Stimulated activated naive CD8-positive, alpha-beta T cell treated with anti-CD3 and anti-CD28 coated beads, Interleukin-15, amount 100 ng/mL, for 72 hours (primary cell): ENCODE measurements around the gene DDAH1.

ENCODE experiments used
- ATAC-seq: fragments of 150-1000 bp; cut with Tn5 transposase; 2 replicates; pipeline ENCODE4 v1.10.0; 2021; ENCODE audit warnings: mild to moderate bottlenecking, moderate library complexity
- DNase-seq, 2 donors: peaks; one replicate each; pipeline ENCODE4 v3.0.0; 2021 to 2022
- H3K27ac Mint-ChIP-seq, 2 donors: one replicate each; pipeline ENCODE4 v1.8.0; 2022; ENCODE audit warnings: mild to moderate bottlenecking in 2 of 2, mixed read lengths in 2 of 2, moderate library complexity in 2 of 2
- H3K27me3 Mint-ChIP-seq: one replicate; pipeline ENCODE4 v1.8.0; 2022; ENCODE audit warnings: mixed read lengths
- H3K4me1 Mint-ChIP-seq: one replicate; pipeline ENCODE4 v1.8.0; 2022; ENCODE audit warnings: mild to moderate bottlenecking, mixed read lengths
- H3K4me3 Mint-ChIP-seq, 2 donors: one replicate each; pipeline ENCODE4 v1.8.0; 2022; ENCODE audit warnings: mild to moderate bottlenecking in 2 of 2, mixed read lengths in 2 of 2, moderate library complexity in 1 of 2
- H3K9me3 Mint-ChIP-seq, 2 donors: one replicate each; pipeline ENCODE4 v1.8.0; 2022; ENCODE audit warnings: mixed read lengths in 2 of 2

The DDAH1 gene

GRCh38 chr1:85460555-85461088, 4.3 kb downstream of the DDAH1 start:
- Mint-ChIP-seq H3K4me3 (no peak overlapping the region), H3K9me3 (no peaks in the 10 kb centered on the region), H3K27me3 (peaks cover 59% of the 10 kb centered on the region), H3K27ac (no peak overlapping the region), H3K4me1 (peaks cover 11% of the 10 kb centered on the region)
- no peak for ATAC-seq
- DNase-seq: no peak

GRCh38 chr1:85459290-85459689, 5.7 kb downstream of the DDAH1 start:
- no peaks in the 10 kb centered on the region for H3K9me3 Mint-ChIP-seq
- no peak overlapping the region for H3K4me3 Mint-ChIP-seq
- H3K27ac Mint-ChIP-seq: no peak overlapping the region
- peaks cover 6% of the 10 kb centered on the region for H3K4me1 Mint-ChIP-seq
- DNase-seq (no peak), ATAC-seq (no peak)
- peaks cover 50% of the 10 kb centered on the region for H3K27me3 Mint-ChIP-seq

- ATAC-seq: no peak
- no peak for DNase-seq
- no peak overlapping the region for H3K27ac Mint-ChIP-seq
- no peaks in the 10 kb centered on the region for H3K9me3 Mint-ChIP-seq
- H3K27me3 Mint-ChIP-seq: peaks cover 17% of the 10 kb centered on the region
- no peaks in the 10 kb centered on the region for H3K4me1 Mint-ChIP-seq
- no peak overlapping the region for H3K4me3 Mint-ChIP-seq
These were observed 10.7 kb downstream of the DDAH1 start for GRCh38 chr1:85454214-85454613.

GRCh38 chr1:85453640-85454194, 11.2 kb downstream of the DDAH1 start:
- Mint-ChIP-seq H3K4me3 (no peak overlapping the region), H3K4me1 (no peaks in the 10 kb centered on the region), H3K9me3 (no peaks in the 10 kb centered on the region), H3K27me3 (peaks cover 15% of the 10 kb centered on the region), H3K27ac (no peak overlapping the region)
- ATAC-seq: no peak
- no peak for DNase-seq

- Mint-ChIP-seq H3K9me3 (no peaks in the 10 kb centered on the region), H3K27me3 (peaks cover 15% of the 10 kb centered on the region), H3K27ac (no peak overlapping the region), H3K4me1 (no peaks in the 10 kb centered on the region), H3K4me3 (no peak overlapping the region)
- DNase-seq: no peak
- ATAC-seq: no peak
These were observed 12.0 kb downstream of the DDAH1 start for GRCh38 chr1:85452948-85453347.

- H3K4me1 Mint-ChIP-seq: no peaks in the 10 kb centered on the region
- no peak overlapping the region for H3K4me3 Mint-ChIP-seq
- ATAC-seq (no peak), DNase-seq (no peak)
- H3K9me3 Mint-ChIP-seq: no peaks in the 10 kb centered on the region
- no peak overlapping the region for H3K27ac Mint-ChIP-seq
- peaks cover 15% of the 10 kb centered on the region for H3K27me3 Mint-ChIP-seq
These were observed 13.6 kb downstream of the DDAH1 start for GRCh38 chr1:85451236-85451830.

- ATAC-seq: no peak
These were observed 14.1 kb downstream of the DDAH1 start for GRCh38 chr1:85450832-85451231.

GRCh38 chr1:85449356-85449755, 15.6 kb downstream of the DDAH1 start:
- H3K4me1 Mint-ChIP-seq: no peaks in the 10 kb centered on the region

More at GRCh38 chr1:85450832-85451231, 14.1 kb downstream of the DDAH1 start:
- no peak overlapping the region for H3K27ac Mint-ChIP-seq
- no peak overlapping the region for H3K4me3 Mint-ChIP-seq
- no peaks in the 10 kb centered on the region for H3K9me3 Mint-ChIP-seq
- H3K27me3 Mint-ChIP-seq: peaks cover 10% of the 10 kb centered on the region
- H3K4me1 Mint-ChIP-seq: no peaks in the 10 kb centered on the region
- no peak for DNase-seq

GRCh38 chr1:85448358-85448757, 16.6 kb downstream of the DDAH1 start:
- DNase-seq: no peak
- no peaks in the 10 kb centered on the region for H3K4me1 Mint-ChIP-seq

More at GRCh38 chr1:85449356-85449755, 15.6 kb downstream of the DDAH1 start:
- no peaks in the 10 kb centered on the region for H3K9me3 Mint-ChIP-seq
- H3K27me3 Mint-ChIP-seq: peaks cover 8% of the 10 kb centered on the region
- ATAC-seq (no peak), DNase-seq (no peak)
- H3K27ac Mint-ChIP-seq: no peak overlapping the region
- no peak overlapping the region for H3K4me3 Mint-ChIP-seq

GRCh38 chr1:85447006-85447943, 17.7 kb downstream of the DDAH1 start:
- no peak overlapping the region for H3K4me3 Mint-ChIP-seq
- DNase-seq (no peak), ATAC-seq (no peak)
- H3K27ac Mint-ChIP-seq: no peak overlapping the region
- peaks cover 0 to 4% of the 10 kb centered on the region in 2 donors for H3K9me3 Mint-ChIP-seq
- H3K27me3 Mint-ChIP-seq: peaks cover 8% of the 10 kb centered on the region
- H3K4me1 Mint-ChIP-seq: no peaks in the 10 kb centered on the region

More at GRCh38 chr1:85448358-85448757, 16.6 kb downstream of the DDAH1 start:
- ATAC-seq: no peak
- Mint-ChIP-seq H3K4me3 (no peak overlapping the region), H3K9me3 (peaks cover 0 to 4% of the 10 kb centered on the region in 2 donors), H3K27ac (no peak overlapping the region), H3K27me3 (peaks cover 8% of the 10 kb centered on the region)

- H3K4me1 Mint-ChIP-seq: no peaks in the 10 kb centered on the region
- peaks cover 8% of the 10 kb centered on the region for H3K27me3 Mint-ChIP-seq
- H3K9me3 Mint-ChIP-seq: peaks cover 0 to 4% of the 10 kb centered on the region in 2 donors
- no peak for DNase-seq
- no peak overlapping the region for H3K27ac Mint-ChIP-seq
- no peak for ATAC-seq
- H3K4me3 Mint-ChIP-seq: no peak overlapping the region
These were observed 19.1 kb downstream of the DDAH1 start for GRCh38 chr1:85445906-85446305.

- Mint-ChIP-seq H3K4me3 (no peak overlapping the region), H3K4me1 (no peaks in the 10 kb centered on the region), H3K27me3 (peaks cover 4% of the 10 kb centered on the region), H3K9me3 (peaks cover 0 to 4% of the 10 kb centered on the region in 2 donors), H3K27ac (no peak overlapping the region)
- ATAC-seq (no peak), DNase-seq (no peak)
These were observed 20.6 kb downstream of the DDAH1 start for GRCh38 chr1:85444381-85444780.

- Mint-ChIP-seq H3K4me1 (no peaks in the 10 kb centered on the region), H3K27ac (no peak overlapping the region), H3K27me3 (peaks cover 6% of the 10 kb centered on the region), H3K9me3 (peaks cover 0 to 4% of the 10 kb centered on the region in 2 donors), H3K4me3 (no peak overlapping the region)
- DNase-seq (no peak), ATAC-seq (no peak)
These were observed 24.3 kb downstream of the DDAH1 start for GRCh38 chr1:85440612-85441011.

- DNase-seq: no peak
- H3K27ac Mint-ChIP-seq: no peak overlapping the region
- no peaks in the 10 kb centered on the region for H3K4me1 Mint-ChIP-seq
- no peak for ATAC-seq
- peaks cover 6% of the 10 kb centered on the region for H3K27me3 Mint-ChIP-seq
- H3K9me3 Mint-ChIP-seq: peaks cover 0 to under 1% of the 10 kb centered on the region in 2 donors
- no peak overlapping the region for H3K4me3 Mint-ChIP-seq
These were observed 26.6 kb downstream of the DDAH1 start for GRCh38 chr1:85438353-85438752.

GRCh38 chr1:85437139-85437538, 27.8 kb downstream of the DDAH1 start:
- DNase-seq (no peak), ATAC-seq (no peak)
- Mint-ChIP-seq H3K4me1 (no peaks in the 10 kb centered on the region), H3K27me3 (peaks cover 6% of the 10 kb centered on the region), H3K9me3 (no peaks in the 10 kb centered on the region), H3K4me3 (no peak overlapping the region), H3K27ac (no peak overlapping the region)

- Mint-ChIP-seq H3K4me1 (no peaks in the 10 kb centered on the region), H3K9me3 (peaks cover 0 to 4% of the 10 kb centered on the region in 2 donors), H3K27ac (no peak overlapping the region), H3K4me3 (no peak overlapping the region), H3K27me3 (peaks cover 25% of the 10 kb centered on the region)
- DNase-seq: no peak
- ATAC-seq: no peak
These were observed 31.9 kb downstream of the DDAH1 start for GRCh38 chr1:85433096-85433495.
